Tibial nerve (tissue), 4 donors: ENCODE results near the gene ZMYND11.
"Not testable (repeated sequence)": the region's sequence is repeated elsewhere in the genome, so short reads cannot be mapped to it uniquely, and the experiment has no call there.

Experiments used
- CTCF ChIP-seq, 5 experiments: fragments of 200-600 bp in 3 of 5; fragments of 450-650 bp in 2 of 5; sonication (generic) in 3 of 5; IDR thresholded peaks; one replicate each; pipeline ENCODE4 v1.5.1; 2016 to 2019; ENCODE audit warnings: antibody characterized with exemption in 5 of 5, mild to moderate bottlenecking in 3 of 5, moderate library complexity in 2 of 5
- EP300 ChIP-seq, 2 donors: sonication (generic); formaldehyde crosslinking; IDR thresholded peaks; one replicate each; pipeline ENCODE4 v1.6.1; 2017; ENCODE audit warnings: antibody characterized with exemption in 2 of 2, mild to moderate bottlenecking in 1 of 2
- POLR2A ChIP-seq, 2 donors: fragments of 450-650 bp; IDR thresholded peaks; one replicate each; pipeline ENCODE4 v1.6.1; 2017; ENCODE audit warnings: antibody characterized with exemption in 2 of 2, mild to moderate bottlenecking in 2 of 2, moderate library complexity in 2 of 2

GRCh38 chr10:300580-300979, 165.3 kb downstream of the ZMYND11 start:
- not testable (repeated sequence) for TF ChIP-seq EP300, CTCF, POLR2A (IDR thresholded peaks at IDR 0.05)
